H9 (cell line): ENCODE measurements around the gene TBC1D2. TPM values are rescaled to one million over a fixed set of nuclear protein-coding genes. Genes with fewer than 3 reads are reported as not detected.

Source experiments
- DNase-seq: peaks from one replicate; pipeline ENCODE4 v3.0.0-alpha.2; 2017
- H2AFZ ChIP-seq: one replicate; pipeline ENCODE4 v1.6.1; 2013; ENCODE audit warnings: mild to moderate bottlenecking, low read length, control low read depth, moderate library complexity
- H2AK5ac ChIP-seq: 2 replicates; pipeline ENCODE4 v1.6.1; 2013; ENCODE audit warnings: low read length, control low read depth, mixed read lengths; ENCODE audit not compliant: insufficient read length
- H2BK120ac ChIP-seq: one replicate; pipeline ENCODE4 v1.6.1; 2013; ENCODE audit warnings: low read depth, mild to moderate bottlenecking, low read length, control low read depth, inconsistent platforms; ENCODE audit not compliant: poor library complexity, severe bottlenecking
- H2BK12ac ChIP-seq: 2 replicates; pipeline ENCODE4 v1.6.1; 2013; ENCODE audit warnings: low read length, control low read depth, mixed read lengths, low read depth; ENCODE audit not compliant: insufficient read length
- H2BK15ac ChIP-seq: 2 replicates; pipeline ENCODE4 v1.6.1; 2013; ENCODE audit warnings: low read depth, low read length, control low read depth
- H2BK20ac ChIP-seq: one replicate; pipeline ENCODE4 v1.6.1; 2013; ENCODE audit warnings: low read depth, mild to moderate bottlenecking, low read length, control low read depth, inconsistent platforms; ENCODE audit not compliant: poor library complexity, severe bottlenecking
- H2BK5ac ChIP-seq: 2 replicates; pipeline ENCODE4 v1.6.1; 2013; ENCODE audit warnings: low read length, control low read depth, mixed read lengths; ENCODE audit not compliant: insufficient read length
- H3K14ac ChIP-seq: 2 replicates; pipeline ENCODE4 v1.6.1; 2013; ENCODE audit warnings: low read length, control low read depth; ENCODE audit not compliant: insufficient read depth
- H3K18ac ChIP-seq: 2 replicates; pipeline ENCODE4 v1.6.1; 2013; ENCODE audit warnings: low read depth, mild to moderate bottlenecking, mixed read lengths, low read length, control low read depth; ENCODE audit not compliant: insufficient read length
- H3K23ac ChIP-seq: 2 replicates; pipeline ENCODE4 v1.6.1; 2013; ENCODE audit warnings: low read length, control low read depth, mixed read lengths, low read depth; ENCODE audit not compliant: insufficient read length
- H3K23me2 ChIP-seq: 2 replicates; pipeline ENCODE4 v1.6.1; 2013; ENCODE audit warnings: low read depth, mild to moderate bottlenecking, mixed read lengths, low read length, control low read depth; ENCODE audit not compliant: insufficient read length, poor library complexity, severe bottlenecking
- H3K27ac ChIP-seq: 2 replicates; pipeline ENCODE4 v1.5.1; 2013; ENCODE audit warnings: low read length, control low read depth, mixed read lengths, low read depth; ENCODE audit not compliant: insufficient read length
- H3K27me3 ChIP-seq: 2 replicates; pipeline ENCODE4 v1.6.1; 2013; ENCODE audit warnings: low read length, control low read depth, inconsistent platforms; ENCODE audit not compliant: insufficient read depth
- H3K4ac ChIP-seq: 2 replicates; pipeline ENCODE4 v1.6.1; 2013; ENCODE audit warnings: low read depth, mild to moderate bottlenecking, control low read depth, inconsistent platforms, low read length, moderate library complexity
- H3K4me1 ChIP-seq: 2 replicates; pipeline ENCODE4 v1.6.1; 2013; ENCODE audit warnings: low read length, control low read depth, inconsistent platforms; ENCODE audit not compliant: insufficient read depth
- H3K4me2 ChIP-seq: 2 replicates; pipeline ENCODE4 v1.6.1; 2013; ENCODE audit warnings: low read length, control low read depth, mixed read lengths; ENCODE audit not compliant: insufficient read length, insufficient read depth
- H3K56ac ChIP-seq: 2 replicates; pipeline ENCODE4 v1.6.1; 2013; ENCODE audit warnings: low read depth, mild to moderate bottlenecking, mixed read lengths, low read length, control low read depth; ENCODE audit not compliant: insufficient read length
- H3K79me1 ChIP-seq: 2 replicates; pipeline ENCODE4 v1.6.1; 2013; ENCODE audit warnings: low read depth, mild to moderate bottlenecking, moderate library complexity, low read length, control low read depth, inconsistent platforms; ENCODE audit not compliant: insufficient read depth, poor library complexity, severe bottlenecking
- H3K79me2 ChIP-seq: 2 replicates; pipeline ENCODE4 v1.6.1; 2013; ENCODE audit warnings: low read length, control low read depth, inconsistent platforms; ENCODE audit not compliant: insufficient read depth
- H3K9ac ChIP-seq: 2 replicates; pipeline ENCODE4 v1.6.1; 2013; ENCODE audit warnings: low read length, control low read depth, mixed read lengths; ENCODE audit not compliant: insufficient read length; ENCODE audit errors: extremely low read depth
- H3K9me3 ChIP-seq: one replicate; pipeline ENCODE4 v1.6.1; 2013; ENCODE audit warnings: low read depth, low read length, inconsistent platforms; ENCODE audit not compliant: control insufficient read depth
- H3T11ph ChIP-seq: one replicate; pipeline ENCODE4 v1.6.1; 2013; ENCODE audit warnings: mild to moderate bottlenecking, low read length, control low read depth, inconsistent platforms
- H4K20me1 ChIP-seq: one replicate; pipeline ENCODE4 v1.6.1; 2013; ENCODE audit not compliant: control insufficient read depth, insufficient read length, insufficient read depth
- H4K5ac ChIP-seq: 2 replicates; pipeline ENCODE4 v1.6.1; 2013; ENCODE audit warnings: low read depth, mild to moderate bottlenecking, mixed read lengths, low read length, control low read depth; ENCODE audit not compliant: insufficient read length
- H4K8ac ChIP-seq: replicated peaks from 2 replicates; pipeline ENCODE4 v1.6.1; 2013; ENCODE audit warnings: low read length, control low read depth, mixed read lengths, low read depth; ENCODE audit not compliant: insufficient read length
- H4K91ac ChIP-seq: 2 replicates; pipeline ENCODE4 v1.6.1; 2013; ENCODE audit warnings: low read depth, mild to moderate bottlenecking, moderate library complexity, mixed read lengths, low read length, control low read depth; ENCODE audit not compliant: insufficient read length
- H3K27ac Mint-ChIP-seq, 3 experiments: 2 replicates in 2 of 3; 3 replicates in 1 of 3; pipeline ENCODE4 v1.8.0; 2020 to 2021; ENCODE audit warnings: mixed read lengths in 3 of 3, mild to moderate bottlenecking in 1 of 3, moderate library complexity in 1 of 3
- H3K27me3 Mint-ChIP-seq: 2 replicates; pipeline ENCODE4 v1.8.0; 2021; ENCODE audit warnings: low read depth, mild to moderate bottlenecking, moderate library complexity, mixed read lengths
- H3K36me3 Mint-ChIP-seq, 3 experiments: 2 replicates in 2 of 3; 3 replicates in 1 of 3; pipeline ENCODE4 v1.8.0; 2020 to 2021; ENCODE audit warnings: low read depth in 3 of 3, mixed read lengths in 3 of 3; ENCODE audit not compliant: insufficient read depth in 1 of 3
- H3K4me1 Mint-ChIP-seq, 2 experiments: 2 replicates each; pipeline ENCODE4 v1.8.0; 2020; ENCODE audit warnings: mixed read lengths in 2 of 2
- H3K4me3 Mint-ChIP-seq, 2 experiments: 2 replicates in 1 of 2; 3 replicates in 1 of 2; pipeline ENCODE4 v1.8.0; 2020 to 2021; ENCODE audit warnings: mild to moderate bottlenecking in 2 of 2, mixed read lengths in 2 of 2, moderate library complexity in 1 of 2
- H3K9me3 Mint-ChIP-seq, 2 experiments: 2 replicates in 1 of 2; 3 replicates in 1 of 2; pipeline ENCODE4 v1.8.0; 2020; ENCODE audit warnings: mild to moderate bottlenecking in 2 of 2, mixed read lengths in 2 of 2, moderate library complexity in 1 of 2
- CTCF ChIP-seq: fragments of 200-600 bp; sonication (generic); conservative IDR thresholded peaks from 3 replicates; pipeline ENCODE4 v1.8.0; 2021; ENCODE audit warnings: antibody characterized with exemption, mild to moderate bottlenecking
- WGBS: extraction: QIAGEN DNeasy Blood & Tissue Kit; methylation state at CpG from one replicate; pipeline ENCODE4 v1.1.7; 2013; ENCODE audit warnings: missing lambda C conversion rate, low lambda C conversion rate, mixed read lengths; ENCODE audit not compliant: insufficient read length; ENCODE audit errors: extremely low coverage; 5-methylcytosine and 5-hydroxymethylcytosine counted together
- total RNA-seq: library from RNA; stranded (reverse); gene quantifications from 2 replicates; pipeline ENCODE4 v1.2.1, GENCODE V29; 2021

The TBC1D2 gene
- total RNA-seq, 1 experiment from 2014 or later = 2.9 TPM

GRCh38 chr9:98304381-98304780, 48.9 kb upstream of the TBC1D2 start:
- Histone ChIP-seq H3K9ac (no peak overlapping the region), H3K23ac (no peak overlapping the region), H4K8ac (no peak overlapping the region), H2BK20ac (no peak overlapping the region), H4K5ac (no peak overlapping the region), H2AFZ (no peak overlapping the region), H3K23me2 (no peaks in the 10 kb centered on the region), H2AK5ac (no peak overlapping the region), H2BK5ac (no peak overlapping the region), H3K56ac (no peak overlapping the region), H3K4me2 (no peak overlapping the region), H3K27me3 (no peaks in the 10 kb centered on the region), H3K14ac (no peak overlapping the region), H3K79me2 (no peaks in the 10 kb centered on the region), H2BK120ac (no peak overlapping the region), H3K79me1 (no peaks in the 10 kb centered on the region), H3K9me3 (no peaks in the 10 kb centered on the region), H3K27ac (no peak overlapping the region), H4K20me1 (no peaks in the 10 kb centered on the region), H3T11ph (no peak overlapping the region), H2BK12ac (no peak overlapping the region), H2BK15ac (no peak overlapping the region), H4K91ac (no peak overlapping the region), H3K4ac (no peak overlapping the region), H3K4me1 (no peaks in the 10 kb centered on the region), H3K18ac (no peak overlapping the region)
- no CpG with 5 or more reads among the region's 4 CpGs for WGBS
- TF ChIP-seq CTCF = no peak
- Mint-ChIP-seq H3K27me3 (peaks cover 2% of the 10 kb centered on the region), H3K36me3 (no peaks in the 10 kb centered on the region), H3K4me1 (peaks cover 3 to 10% of the 10 kb centered on the region in 2 experiments; a peak in 2 of 4 replicates), H3K27ac (no peak overlapping the region), H3K9me3 (no peaks in the 10 kb centered on the region), H3K4me3 (no peak overlapping the region)
- DNase-seq = no peak
